CD4-positive, alpha-beta memory T cell (primary cell): ENCODE measurements around the gene FRMD4B. TPM values are rescaled to one million over a fixed set of nuclear protein-coding genes. Genes with fewer than 3 reads are reported as not detected.

ENCODE experiments used
- CTCF ChIA-PET: fragments of 350-600 bp; sonication (Branson Sonifier 250); formaldehyde crosslinking; loops from one replicate; lab custom pipeline; 2021; ENCODE audit warnings: inconsistent platforms; ENCODE audit not compliant: partially characterized antibody; lab: Charles Lee
- POLR2A ChIA-PET: fragments of 350-600 bp; sonication (Branson Sonifier 250); formaldehyde crosslinking; loops from one replicate; lab custom pipeline; 2021; ENCODE audit not compliant: partially characterized antibody; lab: Charles Lee
- DNase-seq, 5 donors: peaks; one replicate each; pipeline versions ENCODE4 v3.0.0 to v3.0.0-alpha.2; 2020 to 2022; ENCODE audit warnings: mixed read lengths in 1 of 5
- H3K27ac ChIP-seq: one replicate; pipeline ENCODE4 v1.7.0; 2013; ENCODE audit warnings: low read depth, low read length
- H3K27me3 ChIP-seq: 2 replicates; pipeline ENCODE4 v1.7.0; 2013; ENCODE audit warnings: mild to moderate bottlenecking, low read length, moderate library complexity; ENCODE audit not compliant: insufficient read depth
- H3K36me3 ChIP-seq: 2 replicates; pipeline ENCODE4 v1.7.0; 2013; ENCODE audit warnings: mild to moderate bottlenecking, low read length, moderate library complexity; ENCODE audit not compliant: insufficient read depth
- H3K4me1 ChIP-seq: 2 replicates; pipeline ENCODE4 v1.7.0; 2013; ENCODE audit warnings: mild to moderate bottlenecking, low read length, moderate library complexity; ENCODE audit not compliant: insufficient read depth
- H3K4me3 ChIP-seq, 2 donors: one replicate each; pipeline ENCODE4 v1.7.0; 2013; ENCODE audit warnings: low read length in 2 of 2, mild to moderate bottlenecking in 1 of 2
- H3K9me3 ChIP-seq, 2 donors: one replicate each; pipeline ENCODE4 v1.7.0; 2013; ENCODE audit warnings: low read length in 2 of 2, control low read depth in 1 of 2; ENCODE audit not compliant: control insufficient read depth in 1 of 2
- H3K27ac Mint-ChIP-seq, 7 donors: one replicate each; pipeline ENCODE4 v1.8.0; 2020 to 2021; ENCODE audit warnings: mixed read lengths in 7 of 7, mild to moderate bottlenecking in 6 of 7, inconsistent platforms in 3 of 7, moderate library complexity in 3 of 7
- H3K27me3 Mint-ChIP-seq, 2 donors: one replicate each; pipeline ENCODE4 v1.8.0; 2020 to 2021; ENCODE audit warnings: mixed read lengths in 2 of 2
- H3K36me3 Mint-ChIP-seq, 2 donors: one replicate each; pipeline ENCODE4 v1.8.0; 2020 to 2021; ENCODE audit warnings: mixed read lengths in 2 of 2, inconsistent platforms in 1 of 2, mild to moderate bottlenecking in 1 of 2
- H3K4me1 Mint-ChIP-seq, 4 donors: one replicate each; pipeline ENCODE4 v1.8.0; 2020 to 2021; ENCODE audit warnings: mixed read lengths in 4 of 4, mild to moderate bottlenecking in 1 of 4
- H3K4me3 Mint-ChIP-seq, 8 donors: one replicate each; pipeline ENCODE4 v1.8.0; 2020 to 2021; ENCODE audit warnings: mixed read lengths in 8 of 8, mild to moderate bottlenecking in 7 of 8, moderate library complexity in 6 of 8, inconsistent platforms in 3 of 8
- H3K9me3 Mint-ChIP-seq, 8 donors: one replicate each; pipeline ENCODE4 v1.8.0; 2020 to 2021; ENCODE audit warnings: mixed read lengths in 8 of 8, mild to moderate bottlenecking in 5 of 8, inconsistent platforms in 3 of 8, moderate library complexity in 1 of 8
- intact Hi-C: fragments of 100-400 bp; cut with micrococcal nuclease; formaldehyde crosslinking; loops from one replicate; pipeline ENCODE4 v1.15.1; 2023
- polyA plus RNA-seq, 2 donors: library from polyadenylated mRNA; unstranded; fragments of 300-500 nt; fragmentation: Illumina TruSeq; gene quantifications; one replicate each; pipeline ENCODE4 v1.2.3, GENCODE V29; 2021
- total RNA-seq, 2 experiments: library from RNA; stranded (reverse); gene quantifications; one replicate each; pipeline ENCODE4 v1.2.3, GENCODE V29; 2021

The FRMD4B gene
- total and polyA plus RNA-seq, 4 experiments from 2014 or later, result 3.1 to 18.3 (median 13.5) TPM

DNA sequence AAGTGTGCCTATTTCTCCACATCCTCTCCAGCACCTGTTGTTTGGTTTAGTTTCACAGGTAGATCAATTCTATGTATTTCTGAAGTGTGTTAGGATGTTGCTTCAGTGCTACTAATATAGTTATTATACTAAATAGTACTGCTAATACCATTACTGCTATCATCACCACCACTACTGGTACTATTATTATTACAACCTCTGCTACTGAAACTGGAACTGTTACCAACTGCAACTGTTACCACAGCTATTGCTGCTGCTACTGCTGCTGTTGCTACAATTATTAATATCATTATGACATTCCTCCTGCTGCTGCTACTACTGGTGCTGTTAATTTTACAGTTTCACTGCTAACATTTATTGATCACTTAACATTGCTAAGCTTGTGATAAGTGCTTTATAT is 255.2 kb downstream of the FRMD4B start:
- Mint-ChIP-seq H3K9me3 (no peaks in the 10 kb centered on the region), H3K27me3 (no peaks in the 10 kb centered on the region), H3K4me3 (no peak overlapping the region), H3K36me3 (no peaks in the 10 kb centered on the region), H3K4me1 (no peaks in the 10 kb centered on the region), H3K27ac (no peak overlapping the region)
- Histone ChIP-seq H3K27ac (no peak overlapping the region), H3K9me3 (no peaks in the 10 kb centered on the region), H3K36me3 (no peaks in the 10 kb centered on the region), H3K4me3 (no peak overlapping the region), H3K27me3 (no peaks in the 10 kb centered on the region), H3K4me1 (no peaks in the 10 kb centered on the region)
- POLR2A ChIA-PET, result interaction anchor here (0.6 kb wide), 1 partner anchor 20 kb away, joined by 5 read pairs; no protein-coding TSS in a partner anchor
- CTCF ChIA-PET, result interaction anchor here (1.2 kb wide), 1 partner anchor 294 kb away, joined by 3 read pairs; no protein-coding TSS in a partner anchor
- DNase-seq, result no peak
- intact Hi-C loops, result no loop called here

DNA sequence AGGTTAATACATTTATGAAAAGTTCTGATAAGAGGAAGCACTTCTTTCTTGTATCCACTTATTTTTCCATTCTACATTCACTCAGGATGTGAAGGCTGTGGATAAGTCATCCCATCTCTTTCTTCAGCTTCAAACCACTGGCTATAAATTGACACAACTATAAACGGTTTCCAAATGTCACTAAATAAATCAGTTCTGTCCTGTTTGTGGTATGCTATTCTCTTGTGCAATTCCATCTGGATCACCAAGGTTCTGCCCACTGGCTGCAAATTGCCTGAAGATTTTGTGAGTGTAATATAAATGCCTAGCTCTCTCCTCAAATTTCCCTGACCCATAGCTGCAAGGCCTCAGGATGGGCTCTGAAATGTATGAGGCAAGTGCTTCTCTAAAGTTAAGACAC is 256.4 kb downstream of the FRMD4B start:
- no peak overlapping the region for H3K27ac Mint-ChIP-seq

DNA sequence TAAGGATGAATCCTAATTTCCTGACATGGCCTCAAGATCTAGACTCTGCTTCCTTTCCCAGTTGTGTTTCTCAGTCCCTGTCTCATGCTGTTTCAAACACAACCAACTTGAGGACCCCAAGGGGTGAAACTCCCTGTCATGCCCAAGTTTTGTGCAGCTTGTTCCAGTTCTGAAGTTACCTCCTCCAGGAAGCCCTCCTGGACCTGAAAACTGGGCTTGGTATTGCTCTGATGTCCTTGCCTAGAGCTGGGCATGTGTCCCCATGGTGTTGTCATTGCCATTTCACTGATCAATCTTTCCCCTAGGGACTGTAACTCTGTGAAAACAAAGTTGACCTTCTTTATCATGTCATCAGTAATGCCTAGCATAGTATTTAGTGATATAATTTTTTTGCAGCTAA is 257.4 kb downstream of the FRMD4B start:
- ChIA-PET CTCF (interaction anchor here (1.1 to 3.0 kb wide), 3 partner anchors 9 to 178 kb away, joined by 4 to 12 read pairs (median 8); no protein-coding TSS in a partner anchor), POLR2A (no interaction called here)
- H3K4me1 Mint-ChIP-seq, result no peaks in the 10 kb centered on the region
- Histone ChIP-seq H3K9me3 (no peaks in the 10 kb centered on the region), H3K27ac (no peak overlapping the region), H3K27me3 (no peaks in the 10 kb centered on the region), H3K36me3 (no peaks in the 10 kb centered on the region), H3K4me1 (no peaks in the 10 kb centered on the region), H3K4me3 (no peak overlapping the region)
- no peaks in the 10 kb centered on the region for H3K27me3 Mint-ChIP-seq
- H3K4me3 Mint-ChIP-seq, result no peak overlapping the region
- no peaks in the 10 kb centered on the region for H3K36me3 Mint-ChIP-seq
- no peaks in the 10 kb centered on the region for H3K9me3 Mint-ChIP-seq
- DNase-seq, result no peak
- H3K27ac Mint-ChIP-seq, result no peak overlapping the region
- intact Hi-C loops, result no loop called here

More for the DNA sequence above, 256.4 kb downstream of the FRMD4B start:
- Histone ChIP-seq H3K36me3 (no peaks in the 10 kb centered on the region), H3K27me3 (no peaks in the 10 kb centered on the region), H3K27ac (no peak overlapping the region), H3K9me3 (no peaks in the 10 kb centered on the region), H3K4me1 (no peaks in the 10 kb centered on the region), H3K4me3 (no peak overlapping the region)
- intact Hi-C loops, result no loop called here
- POLR2A ChIA-PET, result no interaction called here
- no peaks in the 10 kb centered on the region for H3K36me3 Mint-ChIP-seq
- H3K4me3 Mint-ChIP-seq, result no peak overlapping the region
- H3K4me1 Mint-ChIP-seq, result no peaks in the 10 kb centered on the region
- CTCF ChIA-PET, result interaction anchor here (3.0 kb wide), 1 partner anchor 10 kb away, joined by 12 read pairs; no protein-coding TSS in a partner anchor
- H3K9me3 Mint-ChIP-seq, result no peaks in the 10 kb centered on the region
- no peaks in the 10 kb centered on the region for H3K27me3 Mint-ChIP-seq
- no peak for DNase-seq

DNA sequence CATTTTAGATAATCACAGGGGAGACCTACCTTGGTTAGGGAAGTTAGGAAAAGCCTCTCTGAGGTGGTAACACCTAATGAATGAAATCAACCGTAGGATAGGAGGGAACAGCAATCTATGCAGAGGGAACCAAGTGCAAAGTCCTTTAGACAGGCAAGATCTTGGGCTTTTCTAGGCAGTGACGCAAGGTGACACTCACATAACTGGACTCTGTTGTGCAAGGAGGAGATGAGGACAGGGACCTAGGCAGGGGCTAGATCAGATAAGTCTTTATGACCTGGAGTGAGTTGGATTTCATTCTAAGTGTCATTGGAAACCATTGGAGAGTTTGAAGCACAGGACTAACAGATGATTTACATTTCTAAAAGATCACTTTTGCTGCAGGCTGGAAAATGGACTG is 258.9 kb downstream of the FRMD4B start:
- H3K4me3 ChIP-seq, result no peak overlapping the region
- Mint-ChIP-seq H3K4me1 (no peaks in the 10 kb centered on the region), H3K27me3 (no peaks in the 10 kb centered on the region), H3K36me3 (no peaks in the 10 kb centered on the region), H3K27ac (no peak overlapping the region), H3K4me3 (no peak overlapping the region), H3K9me3 (no peaks in the 10 kb centered on the region)
- H3K36me3 ChIP-seq, result no peaks in the 10 kb centered on the region
- CTCF ChIA-PET, result interaction anchor here (1.3 to 3.0 kb wide), 3 partner anchors 8 to 179 kb away, joined by 3 to 12 read pairs (median 8); no protein-coding TSS in a partner anchor
- no peak for DNase-seq
- H3K27ac ChIP-seq, result no peak overlapping the region
- no peaks in the 10 kb centered on the region for H3K4me1 ChIP-seq
- POLR2A ChIA-PET, result no interaction called here
- H3K27me3 ChIP-seq, result no peaks in the 10 kb centered on the region
- no peaks in the 10 kb centered on the region for H3K9me3 ChIP-seq
- intact Hi-C loops, result no loop called here

DNA sequence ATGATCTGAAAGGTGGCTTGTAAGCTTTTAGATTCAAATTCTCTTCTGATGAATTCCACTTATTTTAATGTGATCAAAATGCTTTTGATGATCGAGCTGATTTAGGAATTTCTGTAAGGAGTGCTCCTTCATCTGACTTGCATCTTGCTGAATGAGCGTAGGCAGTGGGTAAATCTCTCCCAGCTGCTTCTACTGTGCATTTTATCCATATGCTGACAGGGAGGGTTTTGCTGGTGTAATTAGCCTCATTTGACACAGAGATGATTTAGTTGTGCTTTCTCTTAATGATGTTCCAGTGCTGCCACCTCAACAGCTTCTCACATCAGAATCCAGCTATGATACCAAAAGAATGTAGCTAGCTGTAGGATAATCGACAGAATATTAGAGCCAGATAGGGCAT is 259.7 kb downstream of the FRMD4B start:
- H3K27me3 Mint-ChIP-seq, result no peaks in the 10 kb centered on the region
- CTCF ChIA-PET, result interaction anchor here (1.4 kb wide), 1 partner anchor 36 kb away, joined by 8 read pairs; no protein-coding TSS in a partner anchor

DNA sequence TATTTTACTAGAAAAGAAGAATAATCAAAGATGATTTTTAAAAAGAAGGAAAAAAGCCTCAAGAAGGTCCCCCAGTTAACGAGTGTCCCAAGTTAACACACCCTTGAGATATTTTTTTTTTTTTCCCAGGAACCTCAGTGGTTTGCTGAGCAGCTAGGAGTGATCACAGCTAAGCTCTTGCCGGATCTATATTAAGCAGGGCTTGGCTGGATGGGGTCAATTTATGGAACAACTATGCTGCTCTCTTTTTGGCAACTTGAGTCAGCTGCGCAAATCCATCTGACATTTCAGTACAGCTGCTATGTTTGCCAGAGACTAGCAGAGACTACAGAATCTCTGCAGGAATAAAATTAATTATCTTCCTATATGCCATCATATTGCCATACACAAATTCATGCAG is 263.5 kb downstream of the FRMD4B start, which contains the start of gene LMOD3:
TSS of gene LMOD3 (minus strand) at position 193 of the 400 bp plus-strand sequence. CDS start 209 bp downstream, outside the sequence.
- Mint-ChIP-seq H3K27ac (no peak within 1 kb of the TSS), H3K27me3 (peaks cover 0 to 1% of the 10 kb centered on the region in 2 donors), H3K4me1 (peaks cover 5% of the 10 kb centered on the region in 4 donors), H3K9me3 (no peaks in the 10 kb centered on the region), H3K4me3 (no peak within 1 kb of the TSS), H3K36me3 (no peaks in the 10 kb centered on the region)
- H3K27ac ChIP-seq, result no peak within 1 kb of the TSS
- no peak for DNase-seq
- H3K4me1 ChIP-seq, result no peaks in the 10 kb centered on the region
- H3K4me3 ChIP-seq, result no peak within 1 kb of the TSS
- ChIA-PET POLR2A (no interaction called here), CTCF (interaction anchor here (0.7 to 4.3 kb wide), 5 partner anchors 17 to 288 kb away, joined by 3 to 31 read pairs (median 3); partner anchors contain the start of gene EOGT)
- no peaks in the 10 kb centered on the region for H3K36me3 ChIP-seq
- H3K27me3 ChIP-seq, result no peaks in the 10 kb centered on the region
- H3K9me3 ChIP-seq, result no peaks in the 10 kb centered on the region
- intact Hi-C loops, result no loop called here

More for the DNA sequence above, 259.7 kb downstream of the FRMD4B start:
- intact Hi-C loops, result no loop called here
- Mint-ChIP-seq H3K36me3 (no peaks in the 10 kb centered on the region), H3K27ac (no peak overlapping the region), H3K9me3 (no peaks in the 10 kb centered on the region), H3K4me3 (no peak overlapping the region), H3K4me1 (peaks cover 0 to 1% (median 0%) of the 10 kb centered on the region in 4 donors)
- no peak overlapping the region for H3K4me3 ChIP-seq
- H3K27me3 ChIP-seq, result no peaks in the 10 kb centered on the region
- H3K9me3 ChIP-seq, result no peaks in the 10 kb centered on the region
- H3K27ac ChIP-seq, result no peak overlapping the region
- POLR2A ChIA-PET, result no interaction called here
- H3K4me1 ChIP-seq, result no peaks in the 10 kb centered on the region
- no peak for DNase-seq
- no peaks in the 10 kb centered on the region for H3K36me3 ChIP-seq

DNA sequence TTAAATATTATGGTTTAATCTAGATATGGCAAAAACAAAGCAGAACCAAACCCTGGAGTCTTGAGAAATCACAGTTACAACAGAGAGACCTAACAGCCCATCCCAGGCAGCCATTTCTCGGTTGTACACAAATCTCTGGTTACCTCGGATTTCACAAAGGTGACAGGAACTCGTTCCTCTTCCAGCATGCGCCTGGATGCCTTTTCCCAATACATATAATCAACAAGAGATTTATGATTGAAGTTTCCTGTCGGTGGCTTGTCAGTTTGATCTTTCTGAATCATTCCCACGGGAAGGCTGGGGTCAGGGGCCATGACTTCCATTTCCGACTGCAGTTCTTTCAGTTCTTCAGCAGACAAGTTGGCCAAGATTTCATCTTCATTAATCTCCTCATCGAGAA is 263.9 kb downstream of the FRMD4B start:
- CTCF ChIA-PET, result interaction anchor here (0.7 to 4.3 kb wide), 14 partner anchors 10 to 288 kb away, joined by 3 to 34 read pairs (median 4); partner anchors contain the start of genes ARL6IP5 and EOGT
- H3K4me1 ChIP-seq, result no peaks in the 10 kb centered on the region
- H3K36me3 ChIP-seq, result no peaks in the 10 kb centered on the region
- intact Hi-C loops, result loop anchor here (1.0 to 2.0 kb wide), 4 partner anchors 37 to 288 kb away; partner anchors contain the start of gene ARL6IP5
- Mint-ChIP-seq H3K27ac (no peak overlapping the region), H3K27me3 (peaks cover 0 to 1% of the 10 kb centered on the region in 2 donors), H3K4me1 (peaks cover 5% of the 10 kb centered on the region in 4 donors), H3K4me3 (no peak overlapping the region), H3K9me3 (no peaks in the 10 kb centered on the region), H3K36me3 (no peaks in the 10 kb centered on the region)
- no peak for DNase-seq
- no peak overlapping the region for H3K27ac ChIP-seq
- no peaks in the 10 kb centered on the region for H3K27me3 ChIP-seq
- H3K4me3 ChIP-seq, result no peak overlapping the region
- POLR2A ChIA-PET, result no interaction called here
- no peaks in the 10 kb centered on the region for H3K9me3 ChIP-seq
